GM12891 (cell line): ENCODE measurements around the gene MDN1.

Source experiments
- POLR2A ChIP-seq: IDR thresholded peaks from 2 replicates; pipeline ENCODE4 v1.6.1; 2011; ENCODE audit warnings: low read depth, low read length, control low read depth
- POLR2AphosphoS5 ChIP-seq: IDR thresholded peaks from 2 replicates; pipeline ENCODE4 v1.6.1; 2011; ENCODE audit warnings: low read depth, low read length, control low read depth
- POU2F2 ChIP-seq: IDR thresholded peaks from 2 replicates; pipeline ENCODE4 v1.6.1; 2011; ENCODE audit warnings: low read depth, mild to moderate bottlenecking, control low read depth, low read length, moderate library complexity

DNA sequence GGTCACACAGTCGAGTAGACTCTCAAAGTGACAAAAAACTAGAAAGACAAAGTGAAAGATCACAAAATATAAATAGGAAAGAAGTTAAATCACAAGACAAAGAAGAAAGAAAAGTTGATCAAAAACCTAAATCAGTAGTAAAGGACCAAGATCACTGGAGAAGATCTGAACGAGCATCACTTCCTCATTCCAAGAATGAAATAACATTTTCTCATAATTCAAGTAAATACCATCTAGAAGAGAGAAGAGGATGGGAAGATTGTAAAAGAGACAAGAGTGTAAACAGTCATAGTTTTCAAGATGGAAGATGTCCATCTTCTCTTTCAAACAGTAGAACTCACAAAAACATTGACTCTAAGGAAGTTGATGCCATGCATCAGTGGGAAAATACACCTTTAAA lies 43.1 kb upstream of the MDN1 start:
- no peak for TF ChIP-seq POU2F2
- TF ChIP-seq POLR2AphosphoS5, result no peak
- TF ChIP-seq POLR2A, result no peak
